Esophagus squamous epithelium (tissue), 4 donors: ENCODE measurements around the gene PLEKHG4B.

Experiments
- CTCF ChIP-seq, 6 experiments: fragments of 450-650 bp in 4 of 6; fragments of 200-600 bp in 2 of 6; sonication (generic) in 2 of 6; IDR thresholded peaks; one replicate each; pipeline ENCODE4 v1.5.1; 2016 to 2019; ENCODE audit warnings: antibody characterized with exemption in 6 of 6, mild to moderate bottlenecking in 4 of 6, moderate library complexity in 4 of 6
- POLR2A ChIP-seq, 4 donors: fragments of 450-650 bp; IDR thresholded peaks; one replicate each; pipeline ENCODE4 v1.6.1; 2017; ENCODE audit warnings: antibody characterized with exemption in 4 of 4, mild to moderate bottlenecking in 4 of 4, moderate library complexity in 3 of 4

GRCh38 chr5:206406-206805 is 114.4 kb downstream of the PLEKHG4B start:
- TF ChIP-seq CTCF (IDR thresholded peaks at IDR 0.05): no peak
- TF ChIP-seq POLR2A (IDR thresholded peaks at IDR 0.05): no peak
